K562 (cell line): Measurements from ENCODE around the gene PSMB7. TPM values are rescaled to one million over a fixed set of nuclear protein-coding genes. Genes with fewer than 3 reads are reported as not detected.

Experiments used
- ATAC-seq: fragments of 200-7000 bp; cut with Tn5 transposase; 3 replicates; pipeline ENCODE4 v1.9.1; 2020; ENCODE audit warnings: moderate library complexity
- BruUV-seq: library from RNA; stranded (reverse); fragments of 400-500 nt; replicated peaks from 2 replicates; lab custom pipeline; 2021; lab: Mats Ljungman, UMichigan
- CTCF ChIA-PET: fragments of 300-600 bp; formaldehyde crosslinking; extraction: SDS; loops from one replicate; lab custom pipeline; 2021; ENCODE audit warnings: low intra/inter-chr PET ratio; lab: Yijun Ruan, JAX
- POLR2A ChIA-PET: fragments of 300-600, 350-650 bp; sonication (Branson Sonifier 250); formaldehyde crosslinking; extraction: SDS; loops from one replicate; lab custom pipeline; 2021; ENCODE audit warnings: antibody characterized with exemption, inconsistent platforms; lab: Yijun Ruan, JAX
- DNase-seq, 4 experiments: peaks; one replicate each; pipeline versions ENCODE4 v3.0.0 to v3.0.0-alpha.2; 2011 to 2018; ENCODE audit warnings: low spot score in 3 of 4, mixed read lengths in 3 of 4; ENCODE audit errors: extremely low read depth in 1 of 4
- FAIRE-seq: peaks from 2 replicates; lab custom pipeline; 2011; peaks lifted over from hg19 to GRCh38; lab: Jason Lieb, UNC
- H2AFZ ChIP-seq: 2 replicates; pipeline ENCODE4 v1.6.0; 2011; ENCODE audit warnings: low read depth, low read length, control low read depth, inconsistent platforms
- H3K27ac ChIP-seq: fragments of 200-600 bp; 3 replicates; pipeline ENCODE4 v1.8.0; 2011; ENCODE audit warnings: low read depth, mild to moderate bottlenecking, control low read depth, inconsistent platforms, low read length, moderate library complexity, mixed read lengths; ENCODE audit errors: extremely low read depth
- H3K27me3 ChIP-seq, 2 experiments: fragments of 300-600 bp in 1 of 2; 2 replicates in 1 of 2; 3 replicates in 1 of 2; pipeline versions ENCODE4 v1.6.0 to v1.8.0; 2011; ENCODE audit warnings: inconsistent platforms in 2 of 2, low read length in 2 of 2, mild to moderate bottlenecking in 1 of 2, mixed read lengths in 1 of 2, moderate library complexity in 1 of 2; ENCODE audit not compliant: control insufficient read depth in 2 of 2, insufficient read depth in 2 of 2
- H3K36me3 ChIP-seq: fragments of 300-600 bp; 3 replicates; pipeline ENCODE4 v1.8.0; 2011; ENCODE audit warnings: mild to moderate bottlenecking, low read length, inconsistent platforms; ENCODE audit not compliant: control insufficient read depth, insufficient read depth
- H3K4me1 ChIP-seq, 2 experiments: fragments of 200-600 bp in 1 of 2; replicated peaks in 1 of 2; 2 replicates in 1 of 2; 3 replicates in 1 of 2; pipeline versions ENCODE4 v1.5.1 to v1.8.0; 2011; ENCODE audit warnings: inconsistent platforms in 2 of 2, low read length in 2 of 2, mild to moderate bottlenecking in 1 of 2, mixed read lengths in 1 of 2, moderate library complexity in 1 of 2; ENCODE audit not compliant: control insufficient read depth in 2 of 2, insufficient read depth in 2 of 2
- H3K4me2 ChIP-seq: 2 replicates; pipeline ENCODE4 v1.6.1; 2011; ENCODE audit warnings: low read length, control low read depth, inconsistent platforms, mixed read lengths; ENCODE audit not compliant: insufficient read depth
- H3K4me3 ChIP-seq: fragments of 200-600 bp; sonication (generic), shearing (Covaris generic); 2 replicates; pipeline ENCODE4 v1.5.1; 2016; ENCODE audit warnings: control low read depth, inconsistent platforms
- H3K79me2 ChIP-seq: fragments of 200-600 bp; 3 replicates; pipeline ENCODE4 v1.8.0; 2011; ENCODE audit warnings: low read length, inconsistent platforms; ENCODE audit not compliant: control insufficient read depth, insufficient read depth
- H3K9ac ChIP-seq, 2 experiments: 2 replicates each; pipeline versions ENCODE4 v1.6.0 to v1.6.1; 2011; ENCODE audit warnings: low read depth in 2 of 2, low read length in 2 of 2, control low read depth in 1 of 2, inconsistent platforms in 1 of 2, mild to moderate bottlenecking in 1 of 2, mixed read lengths in 1 of 2; ENCODE audit not compliant: insufficient read depth in 1 of 2
- H3K9me1 ChIP-seq: one replicate; pipeline ENCODE4 v1.6.0; 2011; ENCODE audit warnings: inconsistent platforms, mild to moderate bottlenecking, low read length, moderate library complexity; ENCODE audit not compliant: control insufficient read depth, insufficient read depth
- H3K9me3 ChIP-seq: replicated peaks from 2 replicates; pipeline ENCODE4 v1.5.1; 2011; ENCODE audit warnings: low read depth, low read length, inconsistent platforms; ENCODE audit not compliant: control insufficient read depth, insufficient read depth
- H4K20me1 ChIP-seq: replicated peaks from 2 replicates; pipeline ENCODE4 v1.6.1; 2011; ENCODE audit warnings: low read length, inconsistent platforms, mixed read lengths; ENCODE audit not compliant: control insufficient read depth, insufficient read depth
- GABPB2 ChIP-seq: fragments of 250-450 bp; sonication (Bioruptor Pico); conservative IDR thresholded peaks from 2 replicates; pipeline ENCODE4 v1.5.1; 2021; ENCODE audit warnings: mild to moderate bottlenecking
- ZBTB33 ChIP-seq: sonication (generic); formaldehyde crosslinking; IDR thresholded peaks from 2 replicates; pipeline ENCODE4 v1.8.1; 2023; ENCODE audit warnings: mild to moderate bottlenecking, missing genetic modification reagents
- WGBS: fragments of 100-300 bp; shearing (Covaris generic); methylation state at CpG from one replicate; pipeline ENCODE4 v1.1.6; 2016; ENCODE audit warnings: low coverage, mixed read lengths; ENCODE audit not compliant: insufficient coverage; ENCODE audit errors: missing lambda C conversion rate; 5-methylcytosine and 5-hydroxymethylcytosine counted together
- in situ Hi-C: fragments of 300-500 bp; cut with MboI; formaldehyde crosslinking; loops from 4 replicates; pipeline ENCODE4 v1.15.0; 2018; ENCODE audit warnings: inconsistent platforms, mixed read lengths
- intact Hi-C: fragments of 100-400 bp; cut with micrococcal nuclease; formaldehyde crosslinking; loops from 2 replicates; pipeline ENCODE4 v1.14.2; 2022
- polyA plus RNA-seq, 8 experiments: library from polyadenylated mRNA; depleted of rRNA in 4 of 8; stranded (reverse) in 5 of 8; unstranded in 3 of 8; fragments of >200 nt; fragmentation: Nextera tagmentation in 2 of 8; fragmentation: Illumina TruSeq in 1 of 8; extraction: Ambion mirVana in 2 of 8; extraction: Trizol in 1 of 8; gene quantifications; 2 replicates each; pipeline versions ENCODE4 v1.2.1 to v1.2.3, GENCODE V29; 2011 to 2014; ENCODE audit warnings: inconsistent platforms in 1 of 8, missing spikeins in 1 of 8
- total RNA-seq, 7 experiments: library from RNA; depleted of rRNA in 6 of 7; stranded (reverse); fragments of >200 nt in 6 of 7; fragmentation: Illumina TruSeq in 2 of 7; extraction: Trizol in 2 of 7; gene quantifications; 2 replicates each; pipeline versions ENCODE4 v1.2.1 to v1.2.3, GENCODE V29; 2011 to 2021; ENCODE audit warnings: low replicate concordance in 1 of 7

PSMB7 gene
- total and polyA plus RNA-seq, 9 of the 15 experiments (the other 6 are each of a cell fraction or from before 2014, with no cell fraction given) = 321 to 978 (median 407) TPM

- 52% methylated on average over 17 of the region's 85 CpGs for WGBS
- CTCF ChIA-PET = no interaction called here
Observed at GRCh38 chr9:124452841-124453585, 37.8 kb upstream of the PSMB7 start.

More at GRCh38 chr9:124452841-124453585, 37.8 kb upstream of the PSMB7 start:
- TF ChIP-seq ZBTB33 (CRISPR knock-in tag) (peak; percentile 38; the same call in 1 of the 2 replicates), GABPB2 (no peak)
- POLR2A ChIA-PET = interaction anchor here (0.9 kb wide), 1 partner anchor 14 kb away, joined by 4 read pairs; no protein-coding TSS in a partner anchor
- Histone ChIP-seq H3K4me2 (no peak overlapping the region), H3K27ac (no peak overlapping the region), H3K79me2 (no peaks in the 10 kb centered on the region), H3K9me3 (no peaks in the 10 kb centered on the region), H3K4me3 (no peak overlapping the region), H3K9ac (no peak overlapping the region), H3K27me3 (peaks cover 5 to 30% of the 10 kb centered on the region in 2 experiments; a peak in 3 of 5 replicates), H3K36me3 (no peaks in the 10 kb centered on the region), H3K9me1 (no peaks in the 10 kb centered on the region), H3K4me1 (peaks cover 8 to 48% of the 10 kb centered on the region in 2 experiments), H4K20me1 (peaks cover 36% of the 10 kb centered on the region), H2AFZ (no peak overlapping the region)
- FAIRE-seq = no peak
- intact Hi-C loops = no loop called here
- ATAC-seq = no peak
- in situ Hi-C loops = no loop called here
- no TSS peak for BruUV-seq
- DNase-seq = no peak
